GM19468 (cell line): Measurements from ENCODE around the gene RPP25.

Source experiments
- ATAC-seq: cut with Tn5 transposase; IDR thresholded peaks from one replicate; pipeline ENCODE4 v1.9.1; 2021; ENCODE audit warnings: mild to moderate bottlenecking, moderate library complexity, moderate number of reproducible peaks; ENCODE audit not compliant: unreplicated experiment; ENCODE audit errors: extremely low read depth

Gene RPP25

GRCh38 chr15:74956648-74957475 lies at the start of gene RPP25:
RPP25 (minus strand) TSS chr15:74956772; CDS start chr15:74956583, 189 bp downstream.
- peak; percentile 26 for ATAC-seq

- no peak for ATAC-seq
Observed at GRCh38 chr15:75002398-75002797, 45.8 kb upstream of the RPP25 start.

GRCh38 chr15:75001310-75001709 lies 44.7 kb upstream of the RPP25 start:
- ATAC-seq: no peak

- no peak for ATAC-seq
Observed at GRCh38 chr15:74997543-74997942, 41.0 kb upstream of the RPP25 start.

- no peak for ATAC-seq
Observed at GRCh38 chr15:74997141-74997540, 40.6 kb upstream of the RPP25 start.

GRCh38 chr15:74995779-74996765 lies 39.5 kb upstream of the RPP25 start:
- no peak for ATAC-seq

- no peak for ATAC-seq
Observed at GRCh38 chr15:74995182-74995778, 38.7 kb upstream of the RPP25 start, which contains the start of gene SCAMP5. SCAMP5 (plus strand) TSS chr15:74995563; CDS start chr15:75011840, 16,277 bp downstream.

GRCh38 chr15:74994685-74995084 lies 38.1 kb upstream of the RPP25 start:
- no peak for ATAC-seq

- ATAC-seq: no peak
Observed at GRCh38 chr15:74994236-74994635, 37.7 kb upstream of the RPP25 start.

GRCh38 chr15:74992619-74993018 lies 36.0 kb upstream of the RPP25 start:
- no peak for ATAC-seq

- ATAC-seq: no peak
Observed at GRCh38 chr15:74989527-74989926, 33.0 kb upstream of the RPP25 start.

- no peak for ATAC-seq
Observed at GRCh38 chr15:74988007-74988800, 31.6 kb upstream of the RPP25 start.

- no peak for ATAC-seq
Observed at GRCh38 chr15:74983725-74984231, 27.2 kb upstream of the RPP25 start.

- no peak for ATAC-seq
Observed at GRCh38 chr15:74982183-74982582, 25.6 kb upstream of the RPP25 start.

- no peak for ATAC-seq
Observed at GRCh38 chr15:74978503-74978902, 21.9 kb upstream of the RPP25 start.

- no peak for ATAC-seq
Observed at GRCh38 chr15:74978077-74978476, 21.5 kb upstream of the RPP25 start.

- no peak for ATAC-seq
Observed at GRCh38 chr15:74977599-74977998, 21.0 kb upstream of the RPP25 start.

- ATAC-seq: no peak
Observed at GRCh38 chr15:74976159-74976558, 19.6 kb upstream of the RPP25 start.

GRCh38 chr15:74967670-74968069 lies 11.1 kb upstream of the RPP25 start:
- ATAC-seq: no peak
